Large intestine (tissue), 3 donors: ENCODE measurements around the gene ZNF827. TPM values are rescaled to one million over a fixed set of nuclear protein-coding genes. Genes with fewer than 3 reads are reported as not detected.

Source experiments
- DNase-seq, 2 donors: peaks; one replicate each; pipeline versions ENCODE4 v3.0.0 to v3.0.0-alpha.2; 2013
- H3K27ac ChIP-seq: one replicate; pipeline ENCODE4 v1.5.1; 2013; ENCODE audit warnings: low read length
- H3K27me3 ChIP-seq: 2 replicates; pipeline ENCODE4 v1.6.1; 2013; ENCODE audit warnings: low read length; ENCODE audit not compliant: control insufficient read depth, insufficient read depth
- H3K36me3 ChIP-seq: 2 replicates; pipeline ENCODE4 v1.6.1; 2013; ENCODE audit warnings: low read length; ENCODE audit not compliant: control insufficient read depth, insufficient read depth
- H3K4me1 ChIP-seq: one replicate; pipeline ENCODE4 v1.6.1; 2013; ENCODE audit warnings: low read length; ENCODE audit not compliant: control insufficient read depth, insufficient read depth
- H3K4me3 ChIP-seq: one replicate; pipeline ENCODE4 v1.5.1; 2013; ENCODE audit warnings: low read length
- H3K9me3 ChIP-seq: one replicate; pipeline ENCODE4 v1.6.1; 2013; ENCODE audit warnings: mild to moderate bottlenecking, low read depth, low read length, moderate library complexity; ENCODE audit not compliant: control insufficient read depth
- WGBS: methylation state at CpG from one replicate; pipeline ENCODE4 v1.1.5; 2013; ENCODE audit warnings: low lambda C conversion rate; ENCODE audit not compliant: insufficient coverage; 5-methylcytosine and 5-hydroxymethylcytosine counted together
- polyA plus RNA-seq: library from polyadenylated mRNA; unstranded; fragments of 120-200 nt; gene quantifications from one replicate; pipeline ENCODE4 v1.2.1, GENCODE V29; 2013

The ZNF827 gene
- polyA plus RNA-seq, 1 donor = 34.2 TPM

- Histone ChIP-seq H3K4me1 (no peaks in the 10 kb centered on the region), H3K27me3 (no peaks in the 10 kb centered on the region), H3K36me3 (peaks cover 46% of the 10 kb centered on the region), H3K4me3 (no peak overlapping the region), H3K27ac (no peak overlapping the region), H3K9me3 (no peaks in the 10 kb centered on the region)
- WGBS = 76% methylated on average over 3 of the region's 3 CpGs
- no peak for DNase-seq
These were observed 109.7 kb downstream of the ZNF827 start for GRCh38 chr4:145828802-145829485.

- no CpG with 5 or more reads among the region's 11 CpGs for WGBS
- H3K36me3 ChIP-seq = peaks cover 54% of the 10 kb centered on the region
- H3K4me1 ChIP-seq = no peaks in the 10 kb centered on the region
- no peak overlapping the region for H3K4me3 ChIP-seq
- DNase-seq = no peak
- H3K27me3 ChIP-seq = no peaks in the 10 kb centered on the region
- no peaks in the 10 kb centered on the region for H3K9me3 ChIP-seq
- no peak overlapping the region for H3K27ac ChIP-seq
These were observed 110.7 kb downstream of the ZNF827 start for GRCh38 chr4:145827885-145828284.

GRCh38 chr4:145825255-145825654 is 113.4 kb downstream of the ZNF827 start:
- WGBS = 100% methylated on average over 2 of the region's 7 CpGs
- Histone ChIP-seq H3K36me3 (peaks cover 59% of the 10 kb centered on the region), H3K9me3 (no peaks in the 10 kb centered on the region), H3K4me1 (no peaks in the 10 kb centered on the region), H3K4me3 (no peak overlapping the region), H3K27me3 (no peaks in the 10 kb centered on the region), H3K27ac (no peak overlapping the region)
- DNase-seq = no peak

DNA sequence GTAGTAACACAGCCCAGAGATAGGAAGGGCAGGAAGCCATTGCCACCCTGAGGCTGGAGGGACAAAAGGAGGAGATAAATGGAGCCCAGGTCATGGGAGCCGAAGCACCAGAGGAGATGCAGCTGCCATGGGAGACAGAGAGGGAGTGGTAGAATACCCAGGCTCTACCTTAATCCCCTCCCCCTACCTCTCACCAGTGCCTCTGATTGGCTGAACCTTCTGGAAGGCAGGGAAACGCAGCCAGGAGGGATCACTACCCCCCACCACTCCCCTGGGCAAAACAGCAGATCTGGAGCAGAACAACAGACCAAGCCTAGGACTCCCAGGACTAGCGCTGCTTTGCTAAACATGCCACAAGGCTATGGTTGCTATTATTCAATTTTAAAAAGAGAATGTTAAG is 114.2 kb downstream of the ZNF827 start:
- H3K27ac ChIP-seq = no peak overlapping the region
- 100% methylated on average over 1 of the region's 3 CpGs for WGBS
- no peak for DNase-seq

GRCh38 chr4:145823743-145824142 is 114.9 kb downstream of the ZNF827 start:
- no CpG with 5 or more reads among the region's 4 CpGs for WGBS

More for the DNA sequence above, 114.2 kb downstream of the ZNF827 start:
- Histone ChIP-seq H3K36me3 (peaks cover 61% of the 10 kb centered on the region), H3K4me3 (no peak overlapping the region), H3K9me3 (no peaks in the 10 kb centered on the region), H3K27me3 (no peaks in the 10 kb centered on the region), H3K4me1 (no peaks in the 10 kb centered on the region)

GRCh38 chr4:145822581-145822980 is 116.0 kb downstream of the ZNF827 start:
- no peaks in the 10 kb centered on the region for H3K9me3 ChIP-seq
- peaks cover 64% of the 10 kb centered on the region for H3K36me3 ChIP-seq
- no CpG with 5 or more reads among the region's 4 CpGs for WGBS
- H3K4me3 ChIP-seq = no peak overlapping the region
- no peaks in the 10 kb centered on the region for H3K27me3 ChIP-seq
- DNase-seq = no peak
- H3K27ac ChIP-seq = no peak overlapping the region
- H3K4me1 ChIP-seq = no peaks in the 10 kb centered on the region

More at GRCh38 chr4:145823743-145824142, 114.9 kb downstream of the ZNF827 start:
- peaks cover 64% of the 10 kb centered on the region for H3K36me3 ChIP-seq
- no peaks in the 10 kb centered on the region for H3K4me1 ChIP-seq
- H3K9me3 ChIP-seq = no peaks in the 10 kb centered on the region
- DNase-seq = no peak
- no peak overlapping the region for H3K4me3 ChIP-seq
- no peak overlapping the region for H3K27ac ChIP-seq
- H3K27me3 ChIP-seq = no peaks in the 10 kb centered on the region

GRCh38 chr4:145822181-145822580 is 116.4 kb downstream of the ZNF827 start:
- H3K9me3 ChIP-seq = no peaks in the 10 kb centered on the region
- H3K36me3 ChIP-seq = peaks cover 65% of the 10 kb centered on the region
- H3K27me3 ChIP-seq = no peaks in the 10 kb centered on the region
- DNase-seq = no peak
- no peak overlapping the region for H3K4me3 ChIP-seq
- WGBS = no CpG with 5 or more reads among the region's 3 CpGs
- no peak overlapping the region for H3K27ac ChIP-seq
- no peaks in the 10 kb centered on the region for H3K4me1 ChIP-seq

- Histone ChIP-seq H3K27me3 (no peaks in the 10 kb centered on the region), H3K9me3 (no peaks in the 10 kb centered on the region), H3K27ac (no peak overlapping the region), H3K36me3 (peaks cover 64% of the 10 kb centered on the region), H3K4me3 (no peak overlapping the region), H3K4me1 (no peaks in the 10 kb centered on the region)
- WGBS = 90% methylated on average over 2 of the region's 4 CpGs
- no peak for DNase-seq
These were observed 116.9 kb downstream of the ZNF827 start for GRCh38 chr4:145821766-145822165.

DNA sequence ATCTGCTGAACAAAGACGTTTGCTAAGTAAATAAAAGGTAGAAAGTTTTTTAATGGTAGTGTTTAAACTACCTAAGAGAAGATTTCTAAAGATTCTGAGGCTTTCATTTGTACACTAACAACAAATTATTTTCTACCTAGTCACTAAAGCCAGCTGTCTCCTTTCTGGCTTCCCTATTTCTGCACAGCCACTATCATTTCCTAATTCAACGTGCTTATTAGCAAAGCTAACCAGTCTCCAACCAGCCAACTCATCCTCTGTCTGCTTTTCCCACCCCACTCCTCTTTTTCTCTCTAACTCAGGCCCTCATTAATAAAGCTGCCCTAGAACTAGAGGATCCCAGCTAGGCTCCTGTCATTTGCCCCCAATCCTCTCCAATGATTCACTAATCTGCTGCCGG is 118.2 kb downstream of the ZNF827 start:
- Histone ChIP-seq H3K27ac (no peak overlapping the region), H3K4me3 (no peak overlapping the region), H3K9me3 (no peaks in the 10 kb centered on the region), H3K36me3 (peaks cover 63% of the 10 kb centered on the region), H3K4me1 (no peaks in the 10 kb centered on the region), H3K27me3 (no peaks in the 10 kb centered on the region)
- 79% methylated on average over 2 of the region's 3 CpGs for whole genome bisulfite sequencing
- DNase-seq = no peak

- DNase-seq = no peak
- no peaks in the 10 kb centered on the region for H3K4me1 ChIP-seq
- no peaks in the 10 kb centered on the region for H3K9me3 ChIP-seq
- no CpG with 5 or more reads among the region's 5 CpGs for WGBS
- no peak overlapping the region for H3K27ac ChIP-seq
- no peak overlapping the region for H3K4me3 ChIP-seq
- H3K27me3 ChIP-seq = no peaks in the 10 kb centered on the region
- peaks cover 60% of the 10 kb centered on the region for H3K36me3 ChIP-seq
These were observed 118.8 kb downstream of the ZNF827 start for GRCh38 chr4:145819853-145820181.
